Common myeloid progenitor, CD34-positive (primary cell): Measurements from ENCODE around the gene CPLANE1.

Experiments
- CTCF ChIA-PET: fragments of 350-600 bp; sonication (Branson Sonifier 250); formaldehyde crosslinking; loops from one replicate; lab custom pipeline; 2021; ENCODE audit warnings: antibody characterized with exemption; lab: Charles Lee
- POLR2A ChIA-PET: fragments of 350-600 bp; sonication (Branson Sonifier 250); formaldehyde crosslinking; loops from one replicate; lab custom pipeline; 2021; ENCODE audit warnings: antibody characterized with exemption; lab: Charles Lee
- DNase-seq, 3 donors: peaks; one replicate each; pipeline versions ENCODE4 v3.0.0 to v3.0.0-alpha.2; 2013
- H3K27ac ChIP-seq, 2 experiments: 1 replicate in 1 of 2; 2 replicates in 1 of 2; pipeline ENCODE4 v1.7.0; 2013; ENCODE audit warnings: inconsistent platforms in 2 of 2, low read length in 2 of 2, mild to moderate bottlenecking in 2 of 2, low read depth in 1 of 2, moderate library complexity in 1 of 2; ENCODE audit not compliant: severe bottlenecking in 2 of 2, insufficient read depth in 1 of 2, poor library complexity in 1 of 2
- H3K27me3 ChIP-seq, 5 experiments: replicated peaks in 2 of 5; 1 replicate in 3 of 5; 2 replicates in 2 of 5; pipeline versions ENCODE4 v1.6.1 to v1.7.0; 2013; ENCODE audit warnings: low read length in 4 of 5, mild to moderate bottlenecking in 2 of 5, moderate library complexity in 2 of 5, inconsistent platforms in 1 of 5; ENCODE audit not compliant: insufficient read depth in 5 of 5, control insufficient read depth in 4 of 5
- H3K36me3 ChIP-seq, 4 experiments: 1 replicate in 2 of 4; 2 replicates in 2 of 4; pipeline versions ENCODE4 v1.6.1 to v1.7.0; 2013; ENCODE audit warnings: low read length in 3 of 4, control low read depth in 1 of 4, mild to moderate bottlenecking in 1 of 4; ENCODE audit not compliant: control insufficient read depth in 4 of 4, insufficient read depth in 4 of 4
- H3K4me1 ChIP-seq, 4 experiments: 1 replicate in 3 of 4; 2 replicates in 1 of 4; pipeline versions ENCODE4 v1.6.1 to v1.7.1; 2013; ENCODE audit warnings: low read length in 3 of 4, mild to moderate bottlenecking in 3 of 4, control low read depth in 1 of 4, inconsistent platforms in 1 of 4, moderate library complexity in 1 of 4; ENCODE audit not compliant: control insufficient read depth in 4 of 4, insufficient read depth in 4 of 4; ENCODE audit errors: control extremely low read depth in 1 of 4
- H3K4me3 ChIP-seq, 7 experiments: 1 replicate in 4 of 7; 2 replicates in 3 of 7; pipeline versions ENCODE4 v1.5.1 to v1.7.0; 2013; ENCODE audit warnings: mild to moderate bottlenecking in 7 of 7, low read length in 6 of 7, moderate library complexity in 6 of 7, inconsistent platforms in 2 of 7, low read depth in 2 of 7, control low read depth in 1 of 7; ENCODE audit not compliant: insufficient read depth in 4 of 7, control insufficient read depth in 1 of 7; ENCODE audit errors: extremely low read depth in 1 of 7
- H3K9me3 ChIP-seq, 5 experiments: 1 replicate in 4 of 5; 2 replicates in 1 of 5; pipeline versions ENCODE4 v1.6.1 to v1.7.1; 2013; ENCODE audit warnings: low read length in 4 of 5, mild to moderate bottlenecking in 2 of 5, inconsistent platforms in 1 of 5, low read depth in 1 of 5, moderate library complexity in 1 of 5; ENCODE audit not compliant: control insufficient read depth in 4 of 5, insufficient read depth in 2 of 5; ENCODE audit errors: control extremely low read depth in 1 of 5
- WGBS: methylation state at CpG from one replicate; pipeline ENCODE4 v1.1.5; 2013; ENCODE audit not compliant: insufficient coverage; 5-methylcytosine and 5-hydroxymethylcytosine counted together

Gene CPLANE1

GRCh38 chr5:37063739-37064138, 185.4 kb downstream of the CPLANE1 start:
- POLR2A ChIA-PET = no interaction called here
- no peak overlapping the region for H3K4me3 ChIP-seq
- no peaks in the 10 kb centered on the region for H3K9me3 ChIP-seq
- H3K4me1 ChIP-seq = no peaks in the 10 kb centered on the region
- CTCF ChIA-PET = no interaction called here
- H3K27ac ChIP-seq = no peak overlapping the region
- H3K27me3 ChIP-seq = no peaks in the 10 kb centered on the region
- peaks cover 7 to 56% (median 37%) of the 10 kb centered on the region in 4 experiments for H3K36me3 ChIP-seq
- no peak for DNase-seq
- WGBS = 100% methylated on average over 1 of the region's 7 CpGs

DNA sequence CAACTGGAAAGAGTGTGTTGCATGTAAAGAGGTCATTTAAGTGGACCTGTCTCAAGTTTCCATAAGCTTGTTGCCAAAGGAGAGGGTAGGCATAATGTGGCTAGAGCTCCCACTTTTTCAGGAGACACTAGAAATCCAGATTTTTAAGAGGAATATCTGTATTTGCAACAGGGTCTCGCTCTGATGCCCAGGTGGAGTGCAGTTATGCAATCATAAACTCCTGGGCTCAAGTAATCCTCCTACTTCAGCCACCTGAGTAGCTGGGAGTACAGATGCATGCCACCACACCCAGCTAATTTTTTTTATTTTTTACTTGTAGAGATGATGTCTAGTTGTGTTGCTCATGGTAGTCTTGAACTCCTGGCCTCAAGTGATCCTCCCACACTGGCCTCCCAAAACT, 189.1 kb downstream of the CPLANE1 start:
- no peaks in the 10 kb centered on the region for H3K27me3 ChIP-seq
- H3K4me3 ChIP-seq = no peak overlapping the region
- H3K4me1 ChIP-seq = no peaks in the 10 kb centered on the region
- WGBS = 91% methylated on average over 1 of the region's 1 CpG
- H3K9me3 ChIP-seq = no peaks in the 10 kb centered on the region
- DNase-seq = no peak
- ChIA-PET CTCF (interaction anchor here (0.7 kb wide), 1 partner anchor 11 kb away, joined by 3 read pairs; no protein-coding TSS in a partner anchor), POLR2A (no interaction called here)
- H3K27ac ChIP-seq = peak overlapping the region in 1 of 2 experiments; percentile 3
- peaks cover 11 to 66% (median 48%) of the 10 kb centered on the region in 4 experiments for H3K36me3 ChIP-seq

DNA sequence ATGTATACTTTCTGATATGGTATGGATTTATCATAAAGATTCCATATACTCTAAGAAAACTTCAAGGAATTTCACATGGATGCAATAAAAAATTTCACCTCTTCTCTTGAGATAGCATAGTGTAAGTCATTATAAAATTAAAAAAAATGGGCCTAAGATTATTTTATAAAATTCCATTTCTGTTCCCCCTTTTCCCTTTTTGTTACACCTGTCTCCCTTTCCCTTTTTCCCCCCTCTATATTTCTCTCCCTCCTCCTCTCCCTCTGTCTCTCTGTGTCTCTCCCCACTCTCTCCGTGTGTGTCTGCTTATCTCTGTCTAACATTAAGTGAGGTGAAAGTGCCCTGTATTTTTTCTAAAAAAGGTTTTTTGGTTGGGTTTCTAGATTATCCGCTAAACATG, 192.4 kb downstream of the CPLANE1 start:
- WGBS = no CpG with 5 or more reads among the region's 2 CpGs
- POLR2A ChIA-PET = no interaction called here
- H3K4me3 ChIP-seq = no peak overlapping the region

More for the DNA sequence above, 192.4 kb downstream of the CPLANE1 start:
- Histone ChIP-seq H3K4me1 (no peaks in the 10 kb centered on the region), H3K36me3 (peaks cover 19 to 69% (median 45%) of the 10 kb centered on the region in 4 experiments), H3K9me3 (no peaks in the 10 kb centered on the region), H3K27me3 (no peaks in the 10 kb centered on the region), H3K27ac (no peak overlapping the region)
- no peak for DNase-seq
- CTCF ChIA-PET = no interaction called here
